DND-41 (cell line): ENCODE data around the gene ACACA.

Experiments used
- ATAC-seq: fragments of 200-7000 bp; cut with Tn5 transposase; 3 replicates; pipeline ENCODE4 v1.9.1; 2021; ENCODE audit warnings: low read depth; ENCODE audit not compliant: insufficient read depth
- DNase-seq: peaks from one replicate; pipeline ENCODE4 v3.0.0-alpha.2; 2020
- H2AFZ ChIP-seq: 2 replicates; pipeline ENCODE4 v1.6.0; 2012; ENCODE audit warnings: low read depth, low read length
- H3K27ac ChIP-seq: 2 replicates; pipeline ENCODE4 v1.5.1; 2012; ENCODE audit warnings: low read length, inconsistent platforms
- H3K27me3 ChIP-seq: fragments of 200-600 bp; sonication (generic); 2 replicates; pipeline ENCODE4 v1.6.0; 2012; ENCODE audit warnings: low read length, mild to moderate bottlenecking, inconsistent platforms; ENCODE audit not compliant: insufficient read depth, poor library complexity
- H3K36me3 ChIP-seq: 2 replicates; pipeline ENCODE4 v1.5.1; 2012; ENCODE audit warnings: low read length, inconsistent platforms; ENCODE audit not compliant: insufficient read depth
- H3K4me1 ChIP-seq: 2 replicates; pipeline ENCODE4 v1.5.1; 2012; ENCODE audit warnings: mild to moderate bottlenecking, low read length; ENCODE audit not compliant: insufficient read depth
- H3K4me2 ChIP-seq: 2 replicates; pipeline ENCODE4 v1.6.0; 2012; ENCODE audit warnings: mild to moderate bottlenecking, moderate library complexity, low read length, inconsistent platforms; ENCODE audit not compliant: insufficient read depth
- H3K4me3 ChIP-seq, 2 experiments: fragments of 200-600 bp in 1 of 2; shearing (Covaris generic) in 1 of 2; 2 replicates each; pipeline ENCODE4 v1.5.1; 2012 to 2016; ENCODE audit warnings: inconsistent platforms in 2 of 2, low read length in 2 of 2, mild to moderate bottlenecking in 2 of 2, low read depth in 1 of 2, moderate library complexity in 1 of 2
- H3K79me2 ChIP-seq: 2 replicates; pipeline ENCODE4 v1.6.0; 2012; ENCODE audit warnings: low read length, inconsistent platforms; ENCODE audit not compliant: insufficient read depth
- H3K9ac ChIP-seq: 2 replicates; pipeline ENCODE4 v1.6.0; 2012; ENCODE audit warnings: low read depth, mild to moderate bottlenecking, inconsistent platforms, low read length, moderate library complexity
- H3K9me3 ChIP-seq: 2 replicates; pipeline ENCODE4 v1.5.1; 2012; ENCODE audit warnings: low read length, moderate library complexity, mild to moderate bottlenecking, inconsistent platforms; ENCODE audit not compliant: insufficient read depth, severe bottlenecking
- H4K20me1 ChIP-seq: 2 replicates; pipeline ENCODE4 v1.6.0; 2012; ENCODE audit warnings: low read length; ENCODE audit not compliant: insufficient read depth
- EZH2 ChIP-seq: IDR thresholded peaks from 3 replicates; pipeline ENCODE4 v1.6.1; 2012; ENCODE audit warnings: borderline replicate concordance, low read depth, mild to moderate bottlenecking, moderate library complexity, low read length, inconsistent platforms; ENCODE audit not compliant: severe bottlenecking
- TF ChIP-seq, protein P1 (sequence below): IDR thresholded peaks from 2 replicates; pipeline ENCODE4 v1.5.1; 2012; ENCODE audit warnings: borderline replicate concordance, low read length, moderate library complexity, mild to moderate bottlenecking; ENCODE audit not compliant: poor library complexity, severe bottlenecking; ENCODE audit errors: extremely low read depth

Gene ACACA

GRCh38 chr17:37293770-37294169 is 112.9 kb downstream of the ACACA start:
- Histone ChIP-seq H4K20me1 (peaks cover 2% of the 10 kb centered on the region; the same call in 1 of the 2 replicates), H3K4me3 (no peak overlapping the region), H3K27ac (no peak overlapping the region), H3K4me2 (no peak overlapping the region), H3K4me1 (no peaks in the 10 kb centered on the region), H2AFZ (no peak overlapping the region), H3K36me3 (0 out of 2 replicates have a peak, but pooled peaks cover 3% of the 10 kb centered on the region), H3K27me3 (no peaks in the 10 kb centered on the region), H3K9me3 (no peaks in the 10 kb centered on the region), H3K79me2 (peaks cover 7% of the 10 kb centered on the region; the same call in 1 of the 2 replicates), H3K9ac (no peak overlapping the region)
- no peak for DNase-seq
- TF ChIP-seq EZH2 = no peak
- TF ChIP-seq, protein P1, sequence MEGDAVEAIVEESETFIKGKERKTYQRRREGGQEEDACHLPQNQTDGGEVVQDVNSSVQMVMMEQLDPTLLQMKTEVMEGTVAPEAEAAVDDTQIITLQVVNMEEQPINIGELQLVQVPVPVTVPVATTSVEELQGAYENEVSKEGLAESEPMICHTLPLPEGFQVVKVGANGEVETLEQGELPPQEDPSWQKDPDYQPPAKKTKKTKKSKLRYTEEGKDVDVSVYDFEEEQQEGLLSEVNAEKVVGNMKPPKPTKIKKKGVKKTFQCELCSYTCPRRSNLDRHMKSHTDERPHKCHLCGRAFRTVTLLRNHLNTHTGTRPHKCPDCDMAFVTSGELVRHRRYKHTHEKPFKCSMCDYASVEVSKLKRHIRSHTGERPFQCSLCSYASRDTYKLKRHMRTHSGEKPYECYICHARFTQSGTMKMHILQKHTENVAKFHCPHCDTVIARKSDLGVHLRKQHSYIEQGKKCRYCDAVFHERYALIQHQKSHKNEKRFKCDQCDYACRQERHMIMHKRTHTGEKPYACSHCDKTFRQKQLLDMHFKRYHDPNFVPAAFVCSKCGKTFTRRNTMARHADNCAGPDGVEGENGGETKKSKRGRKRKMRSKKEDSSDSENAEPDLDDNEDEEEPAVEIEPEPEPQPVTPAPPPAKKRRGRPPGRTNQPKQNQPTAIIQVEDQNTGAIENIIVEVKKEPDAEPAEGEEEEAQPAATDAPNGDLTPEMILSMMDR = no peak
- ATAC-seq = no peak

GRCh38 chr17:37292429-37293139 is 114.1 kb downstream of the ACACA start:
- DNase-seq = no peak
- H3K79me2 ChIP-seq = peaks cover 7% of the 10 kb centered on the region; the same call in 1 of the 2 replicates

DNA sequence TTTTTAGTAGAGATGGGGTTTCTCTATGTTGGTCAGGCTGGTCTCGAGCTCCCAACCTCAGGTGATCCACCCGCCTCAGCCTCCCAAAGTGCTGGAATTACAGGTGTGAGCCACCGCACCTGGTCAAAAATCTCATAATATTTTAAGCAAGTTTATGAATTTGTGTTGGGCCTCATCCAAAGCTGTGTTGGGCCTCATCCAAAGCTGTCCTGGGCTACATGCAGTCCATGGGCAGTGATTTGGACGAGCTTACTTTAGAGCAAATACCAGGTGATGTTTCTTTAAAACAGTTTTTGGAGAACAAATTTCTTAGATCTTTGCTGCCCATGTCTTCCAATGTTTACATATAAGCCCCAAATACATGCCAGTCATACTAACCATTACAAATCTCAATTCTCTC is 115.3 kb downstream of the ACACA start:
- no peak overlapping the region for H2AFZ ChIP-seq
- no peak overlapping the region for H3K4me2 ChIP-seq
- no peaks in the 10 kb centered on the region for H4K20me1 ChIP-seq
- H3K27me3 ChIP-seq = no peaks in the 10 kb centered on the region
- peaks cover 7% of the 10 kb centered on the region; the same call in 1 of the 2 replicates for H3K79me2 ChIP-seq
- no peak for DNase-seq
- ATAC-seq = no peak
- TF ChIP-seq EZH2 = no peak
- TF ChIP-seq, protein P1 = no peak
- no peaks in the 10 kb centered on the region for H3K36me3 ChIP-seq
- no peaks in the 10 kb centered on the region for H3K4me1 ChIP-seq
- H3K4me3 ChIP-seq = no peak overlapping the region
- H3K27ac ChIP-seq = no peak overlapping the region
- H3K9ac ChIP-seq = no peak overlapping the region
- H3K9me3 ChIP-seq = no peaks in the 10 kb centered on the region

More at GRCh38 chr17:37292429-37293139, 114.1 kb downstream of the ACACA start:
- Histone ChIP-seq H3K9me3 (no peaks in the 10 kb centered on the region), H3K9ac (no peak overlapping the region), H4K20me1 (peaks cover 2% of the 10 kb centered on the region; the same call in 1 of the 2 replicates), H3K27ac (no peak overlapping the region), H3K27me3 (no peaks in the 10 kb centered on the region), H3K4me3 (no peak overlapping the region), H3K4me1 (no peaks in the 10 kb centered on the region), H2AFZ (no peak overlapping the region), H3K36me3 (no peaks in the 10 kb centered on the region), H3K4me2 (no peak overlapping the region)
- no peak for ATAC-seq
- TF ChIP-seq, protein P1 = no peak
- TF ChIP-seq EZH2 = no peak

- Histone ChIP-seq H3K27me3 (no peaks in the 10 kb centered on the region), H3K4me1 (no peaks in the 10 kb centered on the region), H3K4me3 (no peak overlapping the region), H4K20me1 (no peaks in the 10 kb centered on the region), H3K27ac (no peak overlapping the region), H2AFZ (no peak overlapping the region), H3K4me2 (no peak overlapping the region), H3K9ac (no peak overlapping the region), H3K79me2 (no peaks in the 10 kb centered on the region), H3K9me3 (no peaks in the 10 kb centered on the region), H3K36me3 (peaks cover 26% of the 10 kb centered on the region)
- TF ChIP-seq EZH2 = no peak
- TF ChIP-seq, protein P1 = no peak
- DNase-seq (no peak), ATAC-seq (no peak)
Measured at GRCh38 chr17:37286430-37286829, 120.2 kb downstream of the ACACA start.
